Measurements from ENCODE around the gene PCED1B. TPM values are rescaled to one million over a fixed set of nuclear protein-coding genes. Genes with fewer than 3 reads are reported as not detected.

Gene PCED1B
- total RNA-seq, 4 donors from 2014 or later: 1.0 to 1.5 (median 1.2) TPM

DNA sequence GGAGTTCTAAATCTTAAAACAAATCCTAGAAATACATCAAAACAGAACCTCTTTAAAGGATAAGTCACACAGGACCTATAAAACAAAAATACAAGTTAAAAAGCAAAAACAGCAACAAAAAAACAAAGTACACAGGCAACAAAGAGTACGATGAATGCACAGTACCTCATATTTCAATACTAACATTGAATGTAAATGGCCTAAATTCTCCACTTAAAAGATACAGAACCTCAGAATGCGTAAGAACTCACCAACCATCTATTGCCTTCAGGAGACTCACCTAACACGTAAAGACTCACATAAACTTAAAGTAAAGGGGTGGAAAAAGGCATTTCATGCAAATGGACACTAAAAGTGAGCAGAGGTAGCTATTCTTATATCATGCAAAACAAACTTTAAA is 172.5 kb downstream of the PCED1B start:
- TF ChIP-seq POLR2A (IDR thresholded peaks at IDR 0.05): no peak
- TF ChIP-seq, protein P1, sequence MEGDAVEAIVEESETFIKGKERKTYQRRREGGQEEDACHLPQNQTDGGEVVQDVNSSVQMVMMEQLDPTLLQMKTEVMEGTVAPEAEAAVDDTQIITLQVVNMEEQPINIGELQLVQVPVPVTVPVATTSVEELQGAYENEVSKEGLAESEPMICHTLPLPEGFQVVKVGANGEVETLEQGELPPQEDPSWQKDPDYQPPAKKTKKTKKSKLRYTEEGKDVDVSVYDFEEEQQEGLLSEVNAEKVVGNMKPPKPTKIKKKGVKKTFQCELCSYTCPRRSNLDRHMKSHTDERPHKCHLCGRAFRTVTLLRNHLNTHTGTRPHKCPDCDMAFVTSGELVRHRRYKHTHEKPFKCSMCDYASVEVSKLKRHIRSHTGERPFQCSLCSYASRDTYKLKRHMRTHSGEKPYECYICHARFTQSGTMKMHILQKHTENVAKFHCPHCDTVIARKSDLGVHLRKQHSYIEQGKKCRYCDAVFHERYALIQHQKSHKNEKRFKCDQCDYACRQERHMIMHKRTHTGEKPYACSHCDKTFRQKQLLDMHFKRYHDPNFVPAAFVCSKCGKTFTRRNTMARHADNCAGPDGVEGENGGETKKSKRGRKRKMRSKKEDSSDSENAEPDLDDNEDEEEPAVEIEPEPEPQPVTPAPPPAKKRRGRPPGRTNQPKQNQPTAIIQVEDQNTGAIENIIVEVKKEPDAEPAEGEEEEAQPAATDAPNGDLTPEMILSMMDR (IDR thresholded peaks at IDR 0.05): no peak
- DNase-seq: no peak
- Histone ChIP-seq H3K4me3 (replicated peaks in 1 of 3) (no peak overlapping the region), H3K27ac (no peak overlapping the region), H3K27me3 (no peaks in the 10 kb centered on the region), H3K9me3 (no peaks in the 10 kb centered on the region), H3K36me3 (no peaks in the 10 kb centered on the region), H3K4me1 (peaks cover 0 to 6% of the 10 kb centered on the region in 2 donors)
- intact Hi-C loops (cut with DNase I): no loop called here
- 79 to 97% methylated on average over 3 of the region's 3 CpGs for WGBS, 2 donors

DNA sequence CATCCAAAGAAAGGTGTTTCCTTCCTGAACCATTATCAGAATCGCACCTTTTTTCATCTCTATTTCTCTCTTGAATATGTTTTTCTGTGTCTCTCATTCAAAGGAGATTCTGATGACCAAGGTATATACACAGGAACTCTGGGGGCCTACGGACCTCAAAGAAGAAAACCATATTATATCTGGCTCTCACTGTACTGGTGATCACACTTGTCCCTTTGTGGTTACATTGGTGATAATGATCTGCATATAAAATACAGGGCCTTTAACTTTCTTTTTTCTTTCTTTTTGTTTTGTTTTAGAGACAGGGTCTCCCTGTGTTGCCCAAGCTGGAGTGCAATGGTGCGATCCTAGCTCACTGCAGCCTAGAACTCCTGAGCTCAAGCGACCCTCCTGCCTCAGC is 185.5 kb downstream of the PCED1B start:
- DNase-seq: no peak
- TF ChIP-seq, protein P1 (IDR thresholded peaks at IDR 0.05): no peak
- TF ChIP-seq POLR2A (IDR thresholded peaks at IDR 0.05): no peak
- H3K27me3 ChIP-seq: no peaks in the 10 kb centered on the region
- H3K36me3 ChIP-seq: no peaks in the 10 kb centered on the region
- intact Hi-C loops (cut with DNase I): no loop called here
- no peaks in the 10 kb centered on the region for H3K9me3 ChIP-seq
- H3K27ac ChIP-seq: no peak overlapping the region
- H3K4me3 ChIP-seq (replicated peaks in 1 of 3): no peak overlapping the region
- H3K4me1 ChIP-seq: no peaks in the 10 kb centered on the region
- 87 to 89% methylated on average over 4 of the region's 4 CpGs for WGBS, 2 donors

GRCh38 chr12:47265391-47265790 is 186.0 kb downstream of the PCED1B start:
- TF ChIP-seq, protein P1 (IDR thresholded peaks at IDR 0.05): no peak
- TF ChIP-seq POLR2A (IDR thresholded peaks at IDR 0.05): no peak
- no peak for DNase-seq
- intact Hi-C loops (cut with DNase I): no loop called here
- Histone ChIP-seq H3K27me3 (no peaks in the 10 kb centered on the region), H3K27ac (no peak overlapping the region), H3K4me1 (no peaks in the 10 kb centered on the region), H3K9me3 (no peaks in the 10 kb centered on the region), H3K4me3 (replicated peaks in 1 of 3) (no peak overlapping the region), H3K36me3 (no peaks in the 10 kb centered on the region)
- WGBS, 2 donors: 86 to 91% methylated on average over 4 of the region's 4 CpGs

- H3K27me3 ChIP-seq: no peaks in the 10 kb centered on the region
- H3K36me3 ChIP-seq: no peaks in the 10 kb centered on the region
- no peaks in the 10 kb centered on the region for H3K9me3 ChIP-seq
- no peak overlapping the region for H3K4me3 ChIP-seq (replicated peaks in 1 of 3)
- 84 to 93% methylated on average over 4 of the region's 4 CpGs for WGBS, 2 donors
- H3K4me1 ChIP-seq: no peaks in the 10 kb centered on the region
- no peak overlapping the region for H3K27ac ChIP-seq
- TF ChIP-seq POLR2A (IDR thresholded peaks at IDR 0.05): no peak
- TF ChIP-seq, protein P1 (IDR thresholded peaks at IDR 0.05): no peak
- intact Hi-C loops (cut with DNase I): no loop called here
- DNase-seq: no peak
These were observed 188.2 kb downstream of the PCED1B start for GRCh38 chr12:47267571-47267970.

GRCh38 chr12:47268501-47269454 is 189.4 kb downstream of the PCED1B start:
- intact Hi-C loops (cut with DNase I): no loop called here
- Histone ChIP-seq H3K4me1 (no peaks in the 10 kb centered on the region), H3K36me3 (no peaks in the 10 kb centered on the region), H3K27ac (no peak overlapping the region), H3K4me3 (replicated peaks in 1 of 3) (no peak overlapping the region), H3K9me3 (no peaks in the 10 kb centered on the region), H3K27me3 (no peaks in the 10 kb centered on the region)
- no peak for DNase-seq
- WGBS, 2 donors: 84 to 85% methylated on average over 13 of the region's 13 CpGs
- TF ChIP-seq POLR2A (IDR thresholded peaks at IDR 0.05): no peak
- TF ChIP-seq, protein P1 (IDR thresholded peaks at IDR 0.05): no peak
